IPS-18c (cell line): ENCODE results near the gene SSBP4.
"Not testable (repeated sequence)": the region's sequence is repeated elsewhere in the genome, so short reads cannot be mapped to it uniquely, and the experiment has no call there.

Source experiments
- H3K4me3 ChIP-seq: 2 replicates; pipeline ENCODE4 v1.7.0; 2013; ENCODE audit warnings: low read depth, mild to moderate bottlenecking, low read length, moderate library complexity; ENCODE audit not compliant: insufficient read depth
- H3K9me3 ChIP-seq: one replicate; pipeline ENCODE4 v1.6.1; 2013; ENCODE audit warnings: mild to moderate bottlenecking, low read length, moderate library complexity; ENCODE audit not compliant: control insufficient read depth, insufficient read depth

The SSBP4 gene

GRCh38 chr19:18390065-18390907, 28.9 kb upstream of the SSBP4 start:
- H3K4me3 ChIP-seq, result no peak overlapping the region

GRCh38 chr19:18391509-18392075, 27.6 kb upstream of the SSBP4 start:
- H3K4me3 ChIP-seq, result no peak overlapping the region
- H3K9me3 ChIP-seq, result no peaks in the 10 kb centered on the region

More at GRCh38 chr19:18390065-18390907, 28.9 kb upstream of the SSBP4 start:
- H3K9me3 ChIP-seq, result no peaks in the 10 kb centered on the region

GRCh38 chr19:18392417-18392816, 26.8 kb upstream of the SSBP4 start:
- Histone ChIP-seq H3K4me3 (no peak overlapping the region), H3K9me3 (no peaks in the 10 kb centered on the region)

- H3K4me3 ChIP-seq, result no peak overlapping the region
Observed at GRCh38 chr19:18392926-18393325, 26.3 kb upstream of the SSBP4 start.

GRCh38 chr19:18393836-18394235, 25.4 kb upstream of the SSBP4 start:
- Histone ChIP-seq H3K9me3 (no peaks in the 10 kb centered on the region), H3K4me3 (no peak overlapping the region)

More at GRCh38 chr19:18392926-18393325, 26.3 kb upstream of the SSBP4 start:
- H3K9me3 ChIP-seq, result no peaks in the 10 kb centered on the region

DNA sequence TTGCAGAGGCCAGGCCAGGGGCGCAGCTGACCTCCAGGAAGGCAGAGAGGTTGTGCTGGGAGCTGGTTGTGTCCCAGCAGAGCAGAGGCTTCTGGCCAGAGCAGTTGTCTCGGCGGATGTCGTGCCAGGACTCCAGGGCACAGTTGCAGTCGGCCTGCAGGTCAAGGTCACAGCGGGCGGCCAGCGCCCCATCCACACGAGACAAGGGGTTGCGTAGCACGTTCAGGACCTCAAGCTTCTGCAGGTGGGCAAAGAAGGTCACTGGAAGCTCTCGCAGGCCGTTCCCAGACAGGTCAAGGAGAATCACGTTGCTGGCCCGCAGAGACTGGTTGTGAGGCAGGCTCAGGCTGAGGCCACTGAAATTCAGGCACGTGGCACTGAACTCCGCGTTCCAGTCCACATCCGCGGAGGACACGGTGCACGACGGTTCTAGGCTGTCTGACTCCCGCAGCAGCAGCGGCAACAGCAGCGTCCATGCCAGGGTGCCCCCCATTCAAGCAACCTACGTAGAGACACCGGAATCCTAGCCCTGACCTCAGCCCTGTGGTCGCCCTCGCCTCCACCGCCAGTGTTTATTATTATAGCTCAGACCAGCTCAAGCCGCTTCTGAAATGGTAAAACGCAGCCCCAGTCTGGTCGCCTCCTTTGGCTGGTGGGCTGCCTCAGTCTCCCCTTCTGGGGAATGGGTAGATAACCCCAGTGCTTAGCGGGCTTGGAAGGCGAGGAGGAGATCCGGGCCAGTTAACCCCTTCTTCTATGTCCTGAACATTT, 22.5 kb upstream of the SSBP4 start:
- no peak overlapping the region for H3K4me3 ChIP-seq
- H3K9me3 ChIP-seq, result no peaks in the 10 kb centered on the region

- H3K9me3 ChIP-seq, result no peaks in the 10 kb centered on the region
- no peak within 1 kb of the TSS for H3K4me3 ChIP-seq
Observed at GRCh38 chr19:18397242-18398202, 21.7 kb upstream of the SSBP4 start, which contains the start of gene LRRC25. Gene LRRC25 (minus strand): TSS chr19:18397622. CDS start chr19:18396963, 659 bp downstream.

DNA sequence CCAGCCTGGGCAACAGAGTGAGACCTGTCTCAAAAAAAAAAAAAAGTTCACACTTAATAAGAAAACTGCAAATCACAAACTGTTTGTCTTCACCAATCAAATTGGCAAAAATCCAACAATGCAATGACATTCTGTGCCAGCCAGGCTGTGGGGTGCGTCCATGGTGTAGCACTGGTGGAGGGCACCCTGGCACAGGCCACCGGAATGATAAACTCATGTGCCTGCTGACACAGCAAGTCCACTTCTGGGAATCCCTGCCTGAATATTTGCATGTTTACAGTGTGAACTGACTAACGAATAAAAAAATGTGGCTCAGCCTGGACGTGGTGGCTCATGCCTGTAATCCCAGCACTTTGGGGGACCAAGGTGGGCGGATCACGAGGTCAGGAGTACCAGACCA, 20.2 kb upstream of the SSBP4 start:
- no peak overlapping the region for H3K4me3 ChIP-seq
- H3K9me3 ChIP-seq, result no peaks in the 10 kb centered on the region

DNA sequence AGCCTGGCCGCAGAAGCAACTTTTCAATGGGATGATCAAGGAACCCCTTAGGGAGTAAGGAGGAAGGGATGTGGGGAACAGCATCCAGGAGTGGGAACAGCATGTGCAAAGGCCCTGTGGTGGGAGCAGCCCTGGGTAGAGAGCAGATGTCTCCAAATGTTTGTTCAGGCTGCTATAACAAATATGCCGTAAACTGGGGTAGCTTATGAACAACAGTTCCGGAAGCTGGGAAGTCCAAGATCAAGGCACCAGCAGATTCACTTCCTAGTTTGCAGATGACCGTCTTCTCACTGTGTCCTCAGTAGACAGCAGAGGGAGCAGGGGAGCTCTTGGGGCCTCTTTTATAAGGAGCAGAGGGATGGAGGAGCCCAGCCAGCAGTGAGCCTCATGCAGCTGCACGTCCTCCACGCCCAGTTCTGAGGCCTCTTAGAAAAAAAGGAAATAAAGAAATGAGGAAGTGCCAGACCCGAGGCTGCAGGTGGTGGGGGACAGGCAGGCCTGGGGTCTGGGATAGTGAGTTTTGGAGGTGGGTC, 17.6 kb upstream of the SSBP4 start:
- H3K9me3 ChIP-seq, result no peaks in the 10 kb centered on the region
- no peak overlapping the region for H3K4me3 ChIP-seq

DNA sequence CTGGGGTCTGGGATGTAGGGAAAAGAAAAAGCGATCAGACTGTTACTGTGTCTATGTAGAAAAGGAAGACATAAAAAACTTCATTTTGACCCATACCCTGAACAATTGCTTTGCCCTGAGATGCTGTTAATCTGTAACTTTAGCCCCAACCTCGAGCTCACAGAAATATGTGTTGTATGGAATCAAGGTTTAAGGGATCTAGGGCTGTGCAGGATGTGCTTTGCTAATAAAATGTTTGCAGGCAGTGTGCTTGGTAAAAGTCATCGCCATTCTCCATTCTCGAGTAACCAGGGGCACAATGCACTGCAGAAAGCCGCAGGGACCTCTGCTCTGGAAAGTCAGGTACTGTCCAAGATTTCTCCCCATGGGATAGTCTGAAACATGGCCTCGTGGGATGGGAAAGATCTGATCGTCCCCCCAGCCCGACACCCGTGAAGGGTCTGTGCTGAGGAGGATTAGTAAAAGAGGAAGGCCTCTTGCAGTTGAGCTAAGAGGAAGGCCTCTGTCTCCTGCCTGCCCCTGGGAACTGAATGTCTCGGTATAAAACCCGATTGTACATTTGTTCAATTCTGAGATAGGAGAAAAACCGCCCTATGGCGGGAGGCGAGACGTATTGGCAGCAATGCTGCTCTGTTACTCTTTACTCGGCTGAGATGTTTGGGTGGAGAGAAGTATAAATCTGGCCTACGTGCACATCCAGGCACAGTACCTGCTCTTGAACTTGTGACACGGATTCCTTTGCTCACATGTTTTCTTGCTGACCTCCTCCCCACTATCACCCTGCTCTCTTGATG, 16.5 kb upstream of the SSBP4 start:
- not testable (repeated sequence) for H3K4me3 ChIP-seq, H3K9me3 ChIP-seq

DNA sequence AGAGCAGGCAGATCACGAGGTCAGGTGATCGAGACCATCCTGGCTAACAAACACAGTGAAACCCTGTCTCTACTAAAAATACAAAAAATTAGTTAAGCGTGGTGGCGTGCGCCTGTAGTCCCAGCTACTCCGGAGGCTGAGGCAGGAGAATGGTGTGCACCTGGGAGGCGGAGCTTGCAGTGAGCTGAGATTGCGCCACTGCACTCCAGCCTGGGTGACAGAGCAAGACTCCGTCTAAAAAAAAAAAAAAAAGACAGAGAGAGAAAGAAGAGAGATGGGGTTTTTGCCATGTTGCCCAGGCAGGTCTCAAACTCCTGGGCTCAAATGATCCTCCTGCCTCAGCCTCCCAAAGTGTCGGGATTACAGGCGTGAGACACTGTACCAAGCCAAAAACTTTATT, 13.4 kb upstream of the SSBP4 start:
- not testable (repeated sequence) for H3K9me3 ChIP-seq, H3K4me3 ChIP-seq

GRCh38 chr19:18406749-18407148, 12.4 kb upstream of the SSBP4 start:
- Histone ChIP-seq H3K4me3 (no peak overlapping the region), H3K9me3 (no peaks in the 10 kb centered on the region)

GRCh38 chr19:18408053-18408476, 11.1 kb upstream of the SSBP4 start:
- Histone ChIP-seq H3K9me3 (no peaks in the 10 kb centered on the region), H3K4me3 (no peak overlapping the region)

- no peaks in the 10 kb centered on the region for H3K9me3 ChIP-seq
- H3K4me3 ChIP-seq, result no peak overlapping the region
Observed at GRCh38 chr19:18412610-18413239, 6.5 kb upstream of the SSBP4 start.

- no peak overlapping the region for H3K4me3 ChIP-seq
- H3K9me3 ChIP-seq, result no peaks in the 10 kb centered on the region
Observed at GRCh38 chr19:18414504-18415177, 4.6 kb upstream of the SSBP4 start.
